ENCODE measurements around the gene FHIT.

The FHIT gene

DNA sequence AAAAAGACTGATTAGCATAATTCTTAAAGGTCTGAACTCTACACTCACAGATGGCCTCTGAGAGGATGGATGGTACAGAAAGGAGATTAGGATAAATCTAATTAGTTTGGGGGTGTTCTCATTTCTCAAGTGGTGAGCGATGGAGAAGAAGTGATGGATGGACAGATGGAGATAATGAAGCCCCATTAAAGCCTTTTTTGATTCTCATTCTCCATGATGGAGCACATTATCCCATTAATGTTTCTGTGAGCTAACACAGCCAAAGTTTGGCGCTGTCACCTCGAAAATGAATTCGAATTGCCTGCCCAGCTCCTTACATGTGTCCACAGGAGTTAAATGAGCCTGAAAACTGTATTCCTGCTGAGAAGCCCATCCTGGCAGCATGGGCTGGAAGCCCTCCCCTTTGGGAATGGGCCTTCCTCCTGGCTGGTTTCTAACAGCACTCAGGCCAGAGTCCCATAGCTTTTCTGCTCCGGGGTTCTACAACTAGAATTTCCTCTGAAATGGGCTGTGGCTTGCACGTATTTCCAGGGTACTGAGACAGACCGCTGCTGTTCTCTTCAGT lies 1475.4 kb downstream of the FHIT start:
- H3K79me2 ChIP-seq (ENCODE audit: control insufficient read depth, low read length) = no peaks in the 10 kb centered on the region
- no peaks in the 10 kb centered on the region for H3K27me3 ChIP-seq (ENCODE audit: control insufficient read depth, low read length)
- TF ChIP-seq EZH2phosphoT487 (IDR thresholded peaks at IDR 0.05; ENCODE audit: borderline replicate concordance, low read length) = no peak
- H3K36me3 ChIP-seq (ENCODE audit: control insufficient read depth, low read length) = no peaks in the 10 kb centered on the region
- no peaks in the 10 kb centered on the region for H3K4me1 ChIP-seq (ENCODE audit: control insufficient read depth, low read length)
- no peaks in the 10 kb centered on the region for H3F3A ChIP-seq (ENCODE audit: control insufficient read depth, insufficient read depth)
- no peaks in the 10 kb centered on the region for H3K9me2 ChIP-seq (replicated peaks; ENCODE audit: control insufficient read depth, low read length)
- H3K4me3 ChIP-seq (ENCODE audit: low read length) = no peak overlapping the region
- no peaks in the 10 kb centered on the region for H4K20me1 ChIP-seq (ENCODE audit: control insufficient read depth, insufficient read depth, low read depth, low read length)
- no peak overlapping the region for H3K4me2 ChIP-seq (ENCODE audit: low read length)
- H3K27ac ChIP-seq (ENCODE audit: low read depth, low read length) = no peak overlapping the region
- H3K9me3 ChIP-seq (ENCODE audit: control insufficient read depth, insufficient read depth, low read length) = no peaks in the 10 kb centered on the region

GRCh38 chr3:59775106-59775505 lies 1476.1 kb downstream of the FHIT start:
- Histone ChIP-seq H3F3A (ENCODE audit: control insufficient read depth, insufficient read depth) (no peaks in the 10 kb centered on the region), H3K4me3 (ENCODE audit: low read length) (no peak overlapping the region), H3K9me2 (replicated peaks; ENCODE audit: control insufficient read depth, low read length) (no peaks in the 10 kb centered on the region), H3K27ac (ENCODE audit: low read depth, low read length) (no peak overlapping the region), H3K79me2 (ENCODE audit: control insufficient read depth, low read length) (no peaks in the 10 kb centered on the region), H3K27me3 (ENCODE audit: control insufficient read depth, low read length) (no peaks in the 10 kb centered on the region), H3K36me3 (ENCODE audit: control insufficient read depth, low read length) (no peaks in the 10 kb centered on the region), H3K4me2 (ENCODE audit: low read length) (no peak overlapping the region), H4K20me1 (ENCODE audit: control insufficient read depth, insufficient read depth, low read depth, low read length) (no peaks in the 10 kb centered on the region), H3K9me3 (ENCODE audit: control insufficient read depth, insufficient read depth, low read length) (no peaks in the 10 kb centered on the region), H3K4me1 (ENCODE audit: control insufficient read depth, low read length) (no peaks in the 10 kb centered on the region)
- TF ChIP-seq EZH2phosphoT487 (IDR thresholded peaks at IDR 0.05; ENCODE audit: borderline replicate concordance, low read length) = no peak
- TF ChIP-seq, protein P1, sequence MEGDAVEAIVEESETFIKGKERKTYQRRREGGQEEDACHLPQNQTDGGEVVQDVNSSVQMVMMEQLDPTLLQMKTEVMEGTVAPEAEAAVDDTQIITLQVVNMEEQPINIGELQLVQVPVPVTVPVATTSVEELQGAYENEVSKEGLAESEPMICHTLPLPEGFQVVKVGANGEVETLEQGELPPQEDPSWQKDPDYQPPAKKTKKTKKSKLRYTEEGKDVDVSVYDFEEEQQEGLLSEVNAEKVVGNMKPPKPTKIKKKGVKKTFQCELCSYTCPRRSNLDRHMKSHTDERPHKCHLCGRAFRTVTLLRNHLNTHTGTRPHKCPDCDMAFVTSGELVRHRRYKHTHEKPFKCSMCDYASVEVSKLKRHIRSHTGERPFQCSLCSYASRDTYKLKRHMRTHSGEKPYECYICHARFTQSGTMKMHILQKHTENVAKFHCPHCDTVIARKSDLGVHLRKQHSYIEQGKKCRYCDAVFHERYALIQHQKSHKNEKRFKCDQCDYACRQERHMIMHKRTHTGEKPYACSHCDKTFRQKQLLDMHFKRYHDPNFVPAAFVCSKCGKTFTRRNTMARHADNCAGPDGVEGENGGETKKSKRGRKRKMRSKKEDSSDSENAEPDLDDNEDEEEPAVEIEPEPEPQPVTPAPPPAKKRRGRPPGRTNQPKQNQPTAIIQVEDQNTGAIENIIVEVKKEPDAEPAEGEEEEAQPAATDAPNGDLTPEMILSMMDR (IDR thresholded peaks at IDR 0.05; ENCODE audit: low read depth, low read length, poor library complexity, severe bottlenecking) = no peak

DNA sequence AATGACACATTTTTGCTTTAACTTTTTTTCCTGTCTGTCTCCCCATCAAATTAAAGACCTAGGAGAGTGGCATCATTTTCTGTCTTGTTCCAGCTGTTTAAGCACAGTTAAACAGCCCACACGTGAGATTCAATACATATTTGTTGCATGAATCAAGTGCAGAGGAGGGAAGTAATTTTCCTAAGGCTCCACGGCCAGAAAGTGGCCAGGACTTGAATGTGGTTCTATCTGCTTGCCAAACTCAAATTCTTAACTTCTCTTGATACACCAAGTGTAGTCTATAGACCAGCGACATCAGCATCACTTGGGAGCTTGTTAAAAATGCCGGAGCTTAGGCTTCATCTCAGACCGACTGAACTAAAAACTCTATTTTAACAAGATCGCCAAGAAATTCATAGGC lies 1476.6 kb downstream of the FHIT start:
- Histone ChIP-seq H3K9me2 (replicated peaks; ENCODE audit: control insufficient read depth, low read length) (no peaks in the 10 kb centered on the region), H3K27ac (ENCODE audit: low read depth, low read length) (no peak overlapping the region), H3K4me2 (ENCODE audit: low read length) (no peak overlapping the region), H3K27me3 (ENCODE audit: control insufficient read depth, low read length) (no peaks in the 10 kb centered on the region), H3K9me3 (ENCODE audit: control insufficient read depth, insufficient read depth, low read length) (no peaks in the 10 kb centered on the region), H3K36me3 (ENCODE audit: control insufficient read depth, low read length) (no peaks in the 10 kb centered on the region), H3K79me2 (ENCODE audit: control insufficient read depth, low read length) (no peaks in the 10 kb centered on the region), H3K4me1 (ENCODE audit: control insufficient read depth, low read length) (no peaks in the 10 kb centered on the region), H3F3A (ENCODE audit: control insufficient read depth, insufficient read depth) (no peaks in the 10 kb centered on the region), H4K20me1 (ENCODE audit: control insufficient read depth, insufficient read depth, low read depth, low read length) (no peaks in the 10 kb centered on the region), H3K4me3 (ENCODE audit: low read length) (no peak overlapping the region)
- TF ChIP-seq, protein P1 (IDR thresholded peaks at IDR 0.05; ENCODE audit: low read depth, low read length, poor library complexity, severe bottlenecking) = no peak
- no peak for TF ChIP-seq EZH2phosphoT487 (IDR thresholded peaks at IDR 0.05; ENCODE audit: borderline replicate concordance, low read length)

GRCh38 chr3:59774000-59774399 lies 1477.3 kb downstream of the FHIT start:
- no peak overlapping the region for H3K27ac ChIP-seq (ENCODE audit: low read depth, low read length)
- H3K4me1 ChIP-seq (ENCODE audit: control insufficient read depth, low read length) = no peaks in the 10 kb centered on the region
- H3K27me3 ChIP-seq (ENCODE audit: control insufficient read depth, low read length) = no peaks in the 10 kb centered on the region
- H3K9me3 ChIP-seq (ENCODE audit: control insufficient read depth, insufficient read depth, low read length) = no peaks in the 10 kb centered on the region
- H3K9me2 ChIP-seq (replicated peaks; ENCODE audit: control insufficient read depth, low read length) = no peaks in the 10 kb centered on the region
- no peak overlapping the region for H3K4me2 ChIP-seq (ENCODE audit: low read length)
- no peaks in the 10 kb centered on the region for H3K79me2 ChIP-seq (ENCODE audit: control insufficient read depth, low read length)
- TF ChIP-seq, protein P1 (IDR thresholded peaks at IDR 0.05; ENCODE audit: low read depth, low read length, poor library complexity, severe bottlenecking) = no peak
- no peak for TF ChIP-seq EZH2phosphoT487 (IDR thresholded peaks at IDR 0.05; ENCODE audit: borderline replicate concordance, low read length)
- no peaks in the 10 kb centered on the region for H3F3A ChIP-seq (ENCODE audit: control insufficient read depth, insufficient read depth)
- H3K4me3 ChIP-seq (ENCODE audit: low read length) = no peak overlapping the region
- H3K36me3 ChIP-seq (ENCODE audit: control insufficient read depth, low read length) = no peaks in the 10 kb centered on the region
- H4K20me1 ChIP-seq (ENCODE audit: control insufficient read depth, insufficient read depth, low read depth, low read length) = no peaks in the 10 kb centered on the region
